GM12878 (cell line): Measurements from ENCODE around the gene KRT34. TPM values are rescaled to one million over a fixed set of nuclear protein-coding genes. Genes with fewer than 3 reads are reported as not detected.

ENCODE experiments used
- ATAC-seq: fragments of 200-7000 bp; cut with Tn5 transposase; 3 replicates; pipeline ENCODE4 v1.9.1; 2020; ENCODE audit warnings: mild to moderate bottlenecking, moderate library complexity
- BruUV-seq: library from RNA; stranded (reverse); fragments of 400-500 nt; replicated peaks from 2 replicates; lab custom pipeline; 2021; lab: Mats Ljungman, UMichigan
- CTCF ChIA-PET: fragments of 300-600 bp; sonication (Branson Sonifier 250); formaldehyde crosslinking; extraction: SDS; loops from one replicate; lab custom pipeline; 2021; ENCODE audit warnings: inconsistent platforms; lab: Yijun Ruan, JAX
- POLR2A ChIA-PET: fragments of 350-600 bp; formaldehyde crosslinking; extraction: SDS; loops from one replicate; lab custom pipeline; 2021; ENCODE audit warnings: inconsistent platforms; lab: Charles Lee
- RAD21 ChIA-PET: fragments of 300-600 bp; sonication (Branson Sonifier 250); formaldehyde crosslinking; loops from one replicate; lab custom pipeline; 2023; ENCODE audit warnings: antibody characterized with exemption; ENCODE audit not compliant: unreplicated experiment; lab: Charles Lee
- SMC1A ChIA-PET: fragments of 300-600 bp; sonication (Branson Sonifier 250); formaldehyde crosslinking; loops from one replicate; lab custom pipeline; 2023; ENCODE audit not compliant: unreplicated experiment, uncharacterized antibody; lab: Charles Lee
- DNase-seq: peaks from one replicate; pipeline ENCODE4 v3.0.0-alpha.2; 2011; ENCODE audit warnings: low read depth, low spot score
- FAIRE-seq: peaks from 3 replicates; lab custom pipeline; 2011; peaks lifted over from hg19 to GRCh38; lab: Jason Lieb, UNC
- H2AFZ ChIP-seq: 2 replicates; pipeline ENCODE4 v1.6.0; 2011; ENCODE audit warnings: low read depth, low read length, control low read depth; ENCODE audit not compliant: control insufficient read depth
- H3K27ac ChIP-seq: 2 replicates; pipeline ENCODE4 v1.5.1; 2011; ENCODE audit warnings: control low read depth; ENCODE audit not compliant: control insufficient read depth, insufficient read depth
- H3K27me3 ChIP-seq, 2 experiments: replicated peaks in 1 of 2; 2 replicates each; pipeline versions ENCODE4 v1.6.0 to v1.6.1; 2011; ENCODE audit warnings: low read length in 1 of 2; ENCODE audit not compliant: control insufficient read depth in 2 of 2, insufficient read depth in 2 of 2
- H3K36me3 ChIP-seq, 2 experiments: 2 replicates each; pipeline ENCODE4 v1.5.1; 2011; ENCODE audit warnings: low read length in 1 of 2; ENCODE audit not compliant: control insufficient read depth in 2 of 2, insufficient read depth in 2 of 2
- H3K4me1 ChIP-seq: 2 replicates; pipeline ENCODE4 v1.6.1; 2011; ENCODE audit warnings: mild to moderate bottlenecking, low read length, moderate library complexity, mixed read lengths; ENCODE audit not compliant: control insufficient read depth, insufficient read depth
- H3K4me2 ChIP-seq: 2 replicates; pipeline ENCODE4 v1.6.0; 2011; ENCODE audit warnings: control low read depth; ENCODE audit not compliant: control insufficient read depth, insufficient read depth
- H3K4me3 ChIP-seq: fragments of 200-600 bp; sonication (generic); 2 replicates; pipeline ENCODE4 v1.5.1; 2016
- H3K79me2 ChIP-seq: 2 replicates; pipeline ENCODE4 v1.6.0; 2011; ENCODE audit warnings: low read length; ENCODE audit not compliant: control insufficient read depth, insufficient read depth
- H3K9ac ChIP-seq: 2 replicates; pipeline ENCODE4 v1.8.0; 2011; ENCODE audit warnings: low read length, control low read depth, mixed read lengths; ENCODE audit not compliant: control insufficient read depth, insufficient read depth
- H3K9me3 ChIP-seq: replicated peaks from 3 replicates; pipeline ENCODE4 v1.5.1; 2011; ENCODE audit warnings: mild to moderate bottlenecking, low read length; ENCODE audit not compliant: control insufficient read depth, insufficient read depth
- H4K20me1 ChIP-seq: 2 replicates; pipeline ENCODE4 v1.6.0; 2011; ENCODE audit not compliant: control insufficient read depth, insufficient read depth
- BCL11A ChIP-seq: IDR thresholded peaks from 2 replicates; pipeline ENCODE4 v1.6.1; 2011; ENCODE audit warnings: low read depth, low read length
- CEBPZ ChIP-seq: fragments of 150-350 bp; IDR thresholded peaks from 2 replicates; pipeline ENCODE4 v1.6.1; 2016; ENCODE audit warnings: low read depth, low read length
- CHD2 ChIP-seq: IDR thresholded peaks from 2 replicates; pipeline ENCODE4 v1.6.1; 2011; ENCODE audit warnings: low read depth, low read length, improper control_type of control experiment, borderline replicate concordance
- NR2C2 ChIP-seq: IDR thresholded peaks from 2 replicates; pipeline ENCODE4 v1.6.1; 2011; ENCODE audit warnings: borderline replicate concordance, low read depth; ENCODE audit not compliant: control insufficient read depth, insufficient read length
- POLR2AphosphoS2 ChIP-seq: IDR thresholded peaks from 2 replicates; pipeline ENCODE4 v1.6.1; 2011; ENCODE audit warnings: low read depth, mild to moderate bottlenecking, low read length, improper control_type of control experiment, moderate library complexity
- RB1 ChIP-seq: fragments of 450-650 bp; formaldehyde crosslinking; IDR thresholded peaks from 2 replicates; pipeline ENCODE4 v1.6.1; 2017; ENCODE audit warnings: mild to moderate bottlenecking, borderline replicate concordance
- SIN3A ChIP-seq: IDR thresholded peaks from 2 replicates; pipeline ENCODE4 v1.6.1; 2012; ENCODE audit warnings: low read depth, low read length, improper control_type of control experiment
- in situ Hi-C: fragments of 300-500 bp; cut with MboI; formaldehyde crosslinking; loops from 9 replicates; pipeline ENCODE4 v1.14.3; 2018; ENCODE audit warnings: mixed read lengths
- intact Hi-C: fragments of 100-400 bp; cut with micrococcal nuclease; formaldehyde crosslinking; loops from one replicate; pipeline ENCODE4 v1.14.2; 2022; ENCODE audit not compliant: unreplicated experiment
- polyA plus RNA-seq, 11 experiments: library from polyadenylated mRNA; depleted of rRNA in 4 of 11; unstranded in 6 of 11; stranded (reverse) in 5 of 11; fragments of >200 nt; fragmentation: Nextera tagmentation in 4 of 11; fragmentation: Illumina TruSeq in 1 of 11; extraction: Ambion mirVana in 4 of 11; extraction: Trizol in 1 of 11; gene quantifications; 1 replicate in 1 of 11; 2 replicates in 10 of 11; pipeline versions ENCODE4 v1.2.1 to v1.2.3, GENCODE V29; 2011 to 2016; ENCODE audit warnings: inconsistent platforms in 2 of 11, missing spikeins in 2 of 11, low read depth in 1 of 11
- total RNA-seq, 4 experiments: library from RNA; depleted of rRNA in 3 of 4; stranded (reverse); fragments of >200 nt in 3 of 4; fragmentation: Illumina TruSeq in 1 of 4; extraction: Trizol in 1 of 4; gene quantifications; 2 replicates each; pipeline versions ENCODE4 v1.2.1 to v1.2.3, GENCODE V29; 2013 to 2021
- TF ChIP-seq, protein P1 (sequence below): fragments of 450-650 bp; formaldehyde crosslinking; IDR thresholded peaks from 2 replicates; pipeline ENCODE4 v1.4.0; 2020; ENCODE audit warnings: mild to moderate bottlenecking, moderate library complexity
- TF ChIP-seq, protein P2 (sequence below): fragments of 450-650 bp; IDR thresholded peaks from 2 replicates; pipeline ENCODE4 v1.6.1; 2017; ENCODE audit warnings: low read depth, mild to moderate bottlenecking, moderate library complexity

Gene KRT34
- total and polyA plus RNA-seq, 10 of the 15 experiments (the other 5 are each of a cell fraction or from before 2014, with no cell fraction given): not detected

GRCh38 chr17:41367426-41368075 lies 14.6 kb downstream of the KRT34 start (continued):
- TF ChIP-seq, protein P1, sequence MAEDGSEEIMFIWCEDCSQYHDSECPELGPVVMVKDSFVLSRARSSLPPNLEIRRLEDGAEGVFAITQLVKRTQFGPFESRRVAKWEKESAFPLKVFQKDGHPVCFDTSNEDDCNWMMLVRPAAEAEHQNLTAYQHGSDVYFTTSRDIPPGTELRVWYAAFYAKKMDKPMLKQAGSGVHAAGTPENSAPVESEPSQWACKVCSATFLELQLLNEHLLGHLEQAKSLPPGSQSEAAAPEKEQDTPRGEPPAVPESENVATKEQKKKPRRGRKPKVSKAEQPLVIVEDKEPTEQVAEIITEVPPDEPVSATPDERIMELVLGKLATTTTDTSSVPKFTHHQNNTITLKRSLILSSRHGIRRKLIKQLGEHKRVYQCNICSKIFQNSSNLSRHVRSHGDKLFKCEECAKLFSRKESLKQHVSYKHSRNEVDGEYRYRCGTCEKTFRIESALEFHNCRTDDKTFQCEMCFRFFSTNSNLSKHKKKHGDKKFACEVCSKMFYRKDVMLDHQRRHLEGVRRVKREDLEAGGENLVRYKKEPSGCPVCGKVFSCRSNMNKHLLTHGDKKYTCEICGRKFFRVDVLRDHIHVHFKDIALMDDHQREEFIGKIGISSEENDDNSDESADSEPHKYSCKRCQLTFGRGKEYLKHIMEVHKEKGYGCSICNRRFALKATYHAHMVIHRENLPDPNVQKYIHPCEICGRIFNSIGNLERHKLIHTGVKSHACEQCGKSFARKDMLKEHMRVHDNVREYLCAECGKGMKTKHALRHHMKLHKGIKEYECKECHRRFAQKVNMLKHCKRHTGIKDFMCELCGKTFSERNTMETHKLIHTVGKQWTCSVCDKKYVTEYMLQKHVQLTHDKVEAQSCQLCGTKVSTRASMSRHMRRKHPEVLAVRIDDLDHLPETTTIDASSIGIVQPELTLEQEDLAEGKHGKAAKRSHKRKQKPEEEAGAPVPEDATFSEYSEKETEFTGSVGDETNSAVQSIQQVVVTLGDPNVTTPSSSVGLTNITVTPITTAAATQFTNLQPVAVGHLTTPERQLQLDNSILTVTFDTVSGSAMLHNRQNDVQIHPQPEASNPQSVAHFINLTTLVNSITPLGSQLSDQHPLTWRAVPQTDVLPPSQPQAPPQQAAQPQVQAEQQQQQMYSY (CRISPR knock-in tag): no peak

- no peak overlapping the region for H3K9ac ChIP-seq
- in situ Hi-C loops: no loop called here
- ChIA-PET SMC1A (no interaction called here), RAD21 (no interaction called here), CTCF (no interaction called here), POLR2A (no interaction called here)
- no peak overlapping the region for H3K4me2 ChIP-seq
- ATAC-seq: no peak
- BruUV-seq: no TSS peak
- no peak for DNase-seq
- H3K27me3 ChIP-seq: peaks cover 0 to 2% of the 10 kb centered on the region in 2 experiments; a peak in 1 of 4 replicates
- no peaks in the 10 kb centered on the region for H3K4me1 ChIP-seq
- no peak overlapping the region for H2AFZ ChIP-seq
- FAIRE-seq: no peak
- H3K27ac ChIP-seq: no peak overlapping the region
- no peaks in the 10 kb centered on the region for H3K79me2 ChIP-seq
- no peaks in the 10 kb centered on the region for H3K9me3 ChIP-seq
- intact Hi-C loops: no loop called here
- H4K20me1 ChIP-seq: no peaks in the 10 kb centered on the region
- H3K36me3 ChIP-seq: no peaks in the 10 kb centered on the region
- H3K4me3 ChIP-seq: no peak overlapping the region
- TF ChIP-seq, protein P1 (CRISPR knock-in tag): no peak
- TF ChIP-seq SIN3A: no peak
- TF ChIP-seq BCL11A: no peak
- no peak for TF ChIP-seq RB1
- no peak for TF ChIP-seq POLR2AphosphoS2
- TF ChIP-seq CEBPZ: no peak
- no peak for TF ChIP-seq CHD2
- TF ChIP-seq, protein P2, sequence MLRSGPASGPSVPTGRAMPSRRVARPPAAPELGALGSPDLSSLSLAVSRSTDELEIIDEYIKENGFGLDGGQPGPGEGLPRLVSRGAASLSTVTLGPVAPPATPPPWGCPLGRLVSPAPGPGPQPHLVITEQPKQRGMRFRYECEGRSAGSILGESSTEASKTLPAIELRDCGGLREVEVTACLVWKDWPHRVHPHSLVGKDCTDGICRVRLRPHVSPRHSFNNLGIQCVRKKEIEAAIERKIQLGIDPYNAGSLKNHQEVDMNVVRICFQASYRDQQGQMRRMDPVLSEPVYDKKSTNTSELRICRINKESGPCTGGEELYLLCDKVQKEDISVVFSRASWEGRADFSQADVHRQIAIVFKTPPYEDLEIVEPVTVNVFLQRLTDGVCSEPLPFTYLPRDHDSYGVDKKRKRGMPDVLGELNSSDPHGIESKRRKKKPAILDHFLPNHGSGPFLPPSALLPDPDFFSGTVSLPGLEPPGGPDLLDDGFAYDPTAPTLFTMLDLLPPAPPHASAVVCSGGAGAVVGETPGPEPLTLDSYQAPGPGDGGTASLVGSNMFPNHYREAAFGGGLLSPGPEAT: no peak
- TF ChIP-seq NR2C2: no peak
Observed at GRCh38 chr17:41366070-41366469, 16.0 kb downstream of the KRT34 start.
